PC-9 (cell line): ENCODE data around the gene TMEM184C. TPM values are rescaled to one million over a fixed set of nuclear protein-coding genes. Genes with fewer than 3 reads are reported as not detected.

ENCODE experiments used
- BruUV-seq: library from RNA; stranded (reverse); fragments of 400-500 nt; replicated peaks from 2 replicates; lab custom pipeline; 2021; lab: Mats Ljungman, UMichigan
- CTCF ChIA-PET: fragments of 300-600 bp; sonication (Branson Sonifier 250); formaldehyde crosslinking; loops from one replicate; lab custom pipeline; 2022; ENCODE audit warnings: antibody characterized with exemption; lab: Charles Lee
- POLR2A ChIA-PET: fragments of 300-600 bp; sonication (Branson Sonifier 250); formaldehyde crosslinking; loops from one replicate; lab custom pipeline; 2022; ENCODE audit warnings: antibody characterized with exemption; ENCODE audit not compliant: unreplicated experiment; lab: Charles Lee
- DNase-seq, 2 experiments: peaks; one replicate each; pipeline versions ENCODE4 v3.0.0 to v3.0.0-alpha.2; 2015 to 2022; ENCODE audit warnings: mixed read lengths in 1 of 2
- H2AFZ ChIP-seq: fragments of 200-600 bp; sonication (generic); 2 replicates; pipeline ENCODE4 v1.8.1; 2017; ENCODE audit warnings: antibody characterized with exemption
- H3F3A ChIP-seq: fragments of 200-600 bp; sonication (generic); 2 replicates; pipeline ENCODE4 v1.8.1; 2017; ENCODE audit warnings: antibody characterized with exemption, mild to moderate bottlenecking, low read depth; ENCODE audit not compliant: insufficient read depth
- H3K27ac ChIP-seq: fragments of 200-600 bp; sonication (generic); 2 replicates; pipeline ENCODE4 v1.6.1; 2016; ENCODE audit warnings: mixed run types
- H3K27me3 ChIP-seq: fragments of 200-600 bp; sonication (generic); 2 replicates; pipeline ENCODE4 v1.6.1; 2016; ENCODE audit warnings: low read depth, mixed run types; ENCODE audit not compliant: insufficient read depth
- H3K36me3 ChIP-seq: fragments of 200-600 bp; sonication (generic); 2 replicates; pipeline ENCODE4 v1.6.1; 2016; ENCODE audit warnings: low read depth, mixed run types
- H3K4me1 ChIP-seq: fragments of 200-600 bp; sonication (generic); replicated peaks from 2 replicates; pipeline ENCODE4 v1.6.1; 2016; ENCODE audit warnings: mixed run types; ENCODE audit not compliant: insufficient read depth
- H3K4me2 ChIP-seq: fragments of 200-600 bp; sonication (generic); 2 replicates; pipeline ENCODE4 v1.6.1; 2017; ENCODE audit warnings: mixed run types
- H3K4me3 ChIP-seq: fragments of 200-600 bp; sonication (generic); 2 replicates; pipeline ENCODE4 v1.6.1; 2016; ENCODE audit warnings: mixed run types
- H3K79me2 ChIP-seq: fragments of 200-600 bp; sonication (generic); 2 replicates; pipeline ENCODE4 v1.6.1; 2017; ENCODE audit warnings: low read depth, mixed run types
- H3K9me2 ChIP-seq: fragments of 200-600 bp; sonication (generic); 2 replicates; pipeline ENCODE4 v1.8.1; 2017; ENCODE audit warnings: mild to moderate bottlenecking; ENCODE audit not compliant: insufficient read depth
- H3K9me3 ChIP-seq: fragments of 200-600 bp; sonication (generic); 2 replicates; pipeline ENCODE4 v1.8.1; 2016; ENCODE audit warnings: low read depth; ENCODE audit not compliant: insufficient read depth
- H4K20me1 ChIP-seq: fragments of 200-600 bp; sonication (generic); 2 replicates; pipeline ENCODE4 v1.8.1; 2017; ENCODE audit not compliant: insufficient read depth
- CTCF ChIP-seq: fragments of 200-600 bp; sonication (generic); conservative IDR thresholded peaks from 2 replicates; pipeline ENCODE4 v1.6.1; 2017; ENCODE audit warnings: mixed run types, antibody characterized with exemption, mild to moderate bottlenecking, moderate library complexity
- EZH2 ChIP-seq: fragments of 200-600 bp; sonication (generic); IDR thresholded peaks from 2 replicates; pipeline ENCODE4 v1.8.0; 2017; ENCODE audit warnings: antibody characterized with exemption, low read depth
- intact Hi-C: fragments of 100-400 bp; cut with micrococcal nuclease; formaldehyde crosslinking; loops from one replicate; pipeline ENCODE4 v1.10.0; 2022; ENCODE audit not compliant: unreplicated experiment
- total RNA-seq: library from RNA; stranded (reverse); gene quantifications from 2 replicates; pipeline ENCODE4 v1.2.3, GENCODE V29; 2021

The TMEM184C gene
- total RNA-seq, 1 experiment from 2014 or later = 40.4 TPM

DNA sequence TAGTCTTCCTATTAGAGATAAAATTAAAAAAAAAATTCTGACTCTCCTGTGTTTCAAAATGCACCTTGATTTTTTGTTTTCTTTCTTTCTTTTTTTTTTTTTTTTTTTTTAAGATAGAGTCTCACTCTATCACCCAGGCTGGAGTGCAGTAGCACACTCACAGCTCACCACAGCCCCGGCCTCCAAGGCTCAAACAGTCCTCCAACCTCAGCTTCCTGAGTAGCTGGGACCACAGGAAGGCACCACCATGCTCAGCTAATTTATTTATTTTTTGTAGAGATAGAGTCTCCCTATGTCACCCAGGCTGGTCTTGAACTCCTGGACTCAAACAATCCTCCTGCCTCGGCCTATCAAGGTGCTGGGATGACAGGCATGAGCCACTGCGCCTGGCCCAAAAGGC, 41.1 kb upstream of the TMEM184C start:
- DNase-seq = no peak
- BruUV-seq = no TSS peak
- no peak overlapping the region for H3K27ac ChIP-seq
- TF ChIP-seq EZH2 (no peak), CTCF (no peak)
- H3K79me2 ChIP-seq = no peaks in the 10 kb centered on the region
- H3K36me3 ChIP-seq = no peaks in the 10 kb centered on the region
- H2AFZ ChIP-seq = no peak overlapping the region
- no peak overlapping the region for H3K4me2 ChIP-seq
- peaks cover 20% of the 10 kb centered on the region for H3F3A ChIP-seq
- ChIA-PET CTCF (no interaction called here), POLR2A (no interaction called here)
- no peaks in the 10 kb centered on the region for H3K9me2 ChIP-seq
- H3K4me3 ChIP-seq = no peak overlapping the region
- H3K9me3 ChIP-seq = 0 out of 2 replicates have a peak, but pooled peaks cover 6% of the 10 kb centered on the region
- H3K27me3 ChIP-seq = no peaks in the 10 kb centered on the region
- H4K20me1 ChIP-seq = no peaks in the 10 kb centered on the region
- peaks cover 16% of the 10 kb centered on the region for H3K4me1 ChIP-seq
- intact Hi-C loops = loop anchor here (10.0 kb wide), 1 partner anchor 1841 kb away; no protein-coding TSS in a partner anchor

GRCh38 chr4:147578051-147578476, 39.1 kb upstream of the TMEM184C start:
- CTCF ChIA-PET = interaction anchor here (1.6 kb wide), 1 partner anchor 12 kb away, joined by 6 read pairs; no protein-coding TSS in a partner anchor

DNA sequence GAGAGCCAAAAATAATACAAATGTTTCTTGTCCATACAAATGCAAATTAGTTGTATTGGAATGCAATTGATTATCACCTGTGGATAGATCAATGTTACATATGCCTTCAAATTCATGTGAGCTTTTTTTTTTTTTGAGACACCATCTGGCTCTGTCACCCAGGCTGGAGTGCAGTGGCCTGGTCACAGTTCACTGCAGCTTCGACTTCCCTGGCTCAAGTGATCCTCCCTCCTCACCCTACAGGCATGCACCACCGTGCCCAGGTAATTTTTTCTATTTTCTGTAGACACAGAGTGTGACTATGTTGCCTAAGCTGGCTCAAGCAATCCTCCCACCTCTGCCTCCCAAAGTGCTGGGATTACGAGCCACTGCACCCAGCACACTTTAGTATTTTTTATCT, 38.6 kb upstream of the TMEM184C start:
- DNase-seq = no peak
- TF ChIP-seq EZH2 (no peak), CTCF (no peak)
- ChIA-PET CTCF (interaction anchor here (1.6 kb wide), 1 partner anchor 11 kb away, joined by 6 read pairs; no protein-coding TSS in a partner anchor), POLR2A (no interaction called here)
- Histone ChIP-seq H3K36me3 (no peaks in the 10 kb centered on the region), H3K4me3 (no peak overlapping the region), H3K79me2 (no peaks in the 10 kb centered on the region), H4K20me1 (no peaks in the 10 kb centered on the region), H3K4me2 (no peak overlapping the region), H3K27me3 (no peaks in the 10 kb centered on the region), H3K27ac (peak overlapping the region; percentile 90), H3K4me1 (peaks cover 37% of the 10 kb centered on the region), H3K9me2 (no peaks in the 10 kb centered on the region), H3F3A (peaks cover 26% of the 10 kb centered on the region), H3K9me3 (0 out of 2 replicates have a peak, but pooled peaks cover 6% of the 10 kb centered on the region), H2AFZ (no peak overlapping the region)
- intact Hi-C loops = loop anchor here (1.0 to 10.0 kb wide), 2 partner anchors 19 to 1844 kb away; no protein-coding TSS in a partner anchor
- BruUV-seq = no TSS peak

More at GRCh38 chr4:147578051-147578476, 39.1 kb upstream of the TMEM184C start:
- Histone ChIP-seq H2AFZ (no peak overlapping the region), H3K4me1 (peaks cover 36% of the 10 kb centered on the region), H4K20me1 (no peaks in the 10 kb centered on the region), H3F3A (peaks cover 26% of the 10 kb centered on the region), H3K4me2 (peak overlapping the region; percentile 51), H3K9me2 (no peaks in the 10 kb centered on the region), H3K36me3 (no peaks in the 10 kb centered on the region), H3K9me3 (0 out of 2 replicates have a peak, but pooled peaks cover 6% of the 10 kb centered on the region), H3K79me2 (no peaks in the 10 kb centered on the region), H3K27me3 (no peaks in the 10 kb centered on the region), H3K27ac (peak overlapping the region; percentile 90), H3K4me3 (no peak overlapping the region)
- intact Hi-C loops = loop anchor here (1.0 to 10.0 kb wide), 2 partner anchors 19 to 1843 kb away; no protein-coding TSS in a partner anchor
- POLR2A ChIA-PET = no interaction called here
- BruUV-seq = no TSS peak
- DNase-seq = peak; percentile 87 to 94
- TF ChIP-seq CTCF (no peak), EZH2 (no peak)
